ENCODE data around the gene SLC25A21.
"Not testable (repeated sequence)": the region's sequence is repeated elsewhere in the genome, so short reads cannot be mapped to it uniquely, and the experiment has no call there.

SLC25A21 gene

GRCh38 chr14:36941783-36942521 is 230.5 kb downstream of the SLC25A21 start:
- DNase-seq (ENCODE audit: low read depth): peak; percentile 15

GRCh38 chr14:36940476-36940875 is 231.9 kb downstream of the SLC25A21 start:
- no peak for DNase-seq (ENCODE audit: low read depth)

GRCh38 chr14:36939265-36939664 is 233.1 kb downstream of the SLC25A21 start:
- no peak for DNase-seq (ENCODE audit: low read depth)

- DNase-seq (ENCODE audit: low read depth): no peak
Measured at GRCh38 chr14:36938678-36939077, 233.7 kb downstream of the SLC25A21 start.

- no peak for DNase-seq (ENCODE audit: low read depth)
Measured at GRCh38 chr14:36935976-36936678, 236.3 kb downstream of the SLC25A21 start.

- DNase-seq (ENCODE audit: low read depth): no peak
Measured at GRCh38 chr14:36934304-36934703, 238.1 kb downstream of the SLC25A21 start.

GRCh38 chr14:36931791-36932190 is 240.6 kb downstream of the SLC25A21 start:
- DNase-seq (ENCODE audit: low read depth): no peak

GRCh38 chr14:36928432-36928831 is 244.0 kb downstream of the SLC25A21 start:
- no peak for DNase-seq (ENCODE audit: low read depth)

- no peak for DNase-seq (ENCODE audit: low read depth)
Measured at GRCh38 chr14:36925094-36925493, 247.3 kb downstream of the SLC25A21 start.

- no peak for DNase-seq (ENCODE audit: low read depth)
Measured at GRCh38 chr14:36916668-36917067, 255.7 kb downstream of the SLC25A21 start.

GRCh38 chr14:36915081-36915480 is 257.3 kb downstream of the SLC25A21 start:
- no peak for DNase-seq (ENCODE audit: low read depth)

- DNase-seq (ENCODE audit: low read depth): no peak
Measured at GRCh38 chr14:36910578-36910977, 261.8 kb downstream of the SLC25A21 start.

GRCh38 chr14:36905272-36905888 is 267.0 kb downstream of the SLC25A21 start:
- DNase-seq (ENCODE audit: low read depth): no peak

- no peak for DNase-seq (ENCODE audit: low read depth)
Measured at GRCh38 chr14:36901861-36902260, 270.5 kb downstream of the SLC25A21 start.

GRCh38 chr14:36900846-36901245 is 271.6 kb downstream of the SLC25A21 start:
- DNase-seq (ENCODE audit: low read depth): no peak

GRCh38 chr14:36896300-36896699 is 276.1 kb downstream of the SLC25A21 start:
- not testable (repeated sequence) for DNase-seq (ENCODE audit: low read depth)

GRCh38 chr14:36884049-36884448 is 288.4 kb downstream of the SLC25A21 start:
- no peak for DNase-seq (ENCODE audit: low read depth)

- DNase-seq (ENCODE audit: low read depth): no peak
Measured at GRCh38 chr14:36880276-36880675, 292.1 kb downstream of the SLC25A21 start.

GRCh38 chr14:36879558-36879957 is 292.8 kb downstream of the SLC25A21 start:
- DNase-seq (ENCODE audit: low read depth): no peak

GRCh38 chr14:36874396-36875138 is 297.8 kb downstream of the SLC25A21 start:
- DNase-seq (ENCODE audit: low read depth): no peak

- DNase-seq (ENCODE audit: low read depth): no peak
Measured at GRCh38 chr14:36870776-36871175, 301.6 kb downstream of the SLC25A21 start.

- no peak for DNase-seq (ENCODE audit: low read depth)
Measured at GRCh38 chr14:36869125-36869524, 303.3 kb downstream of the SLC25A21 start.

Measured in stimulated activated CD8-positive, alpha-beta memory T cell treated with anti-CD3 and anti-CD28 coated beads, Interleukin-4, amount 100 ng/mL, for 24 hours (primary cell).